VCaP (cell line): Measurements from ENCODE around the gene DOCK4.

Experiments
- H3K27ac ChIP-seq: fragments of 450-650 bp; 2 replicates; pipeline ENCODE4 v1.5.1; 2017
- TF ChIP-seq, protein P1 (sequence below): fragments of 450-650 bp; conservative IDR thresholded peaks from 2 replicates; pipeline ENCODE4 v1.5.1; 2017; ENCODE audit warnings: mild to moderate bottlenecking, moderate library complexity

Gene DOCK4

GRCh38 chr7:111903797-111904196 lies 302.4 kb downstream of the DOCK4 start:
- TF ChIP-seq, protein P1, sequence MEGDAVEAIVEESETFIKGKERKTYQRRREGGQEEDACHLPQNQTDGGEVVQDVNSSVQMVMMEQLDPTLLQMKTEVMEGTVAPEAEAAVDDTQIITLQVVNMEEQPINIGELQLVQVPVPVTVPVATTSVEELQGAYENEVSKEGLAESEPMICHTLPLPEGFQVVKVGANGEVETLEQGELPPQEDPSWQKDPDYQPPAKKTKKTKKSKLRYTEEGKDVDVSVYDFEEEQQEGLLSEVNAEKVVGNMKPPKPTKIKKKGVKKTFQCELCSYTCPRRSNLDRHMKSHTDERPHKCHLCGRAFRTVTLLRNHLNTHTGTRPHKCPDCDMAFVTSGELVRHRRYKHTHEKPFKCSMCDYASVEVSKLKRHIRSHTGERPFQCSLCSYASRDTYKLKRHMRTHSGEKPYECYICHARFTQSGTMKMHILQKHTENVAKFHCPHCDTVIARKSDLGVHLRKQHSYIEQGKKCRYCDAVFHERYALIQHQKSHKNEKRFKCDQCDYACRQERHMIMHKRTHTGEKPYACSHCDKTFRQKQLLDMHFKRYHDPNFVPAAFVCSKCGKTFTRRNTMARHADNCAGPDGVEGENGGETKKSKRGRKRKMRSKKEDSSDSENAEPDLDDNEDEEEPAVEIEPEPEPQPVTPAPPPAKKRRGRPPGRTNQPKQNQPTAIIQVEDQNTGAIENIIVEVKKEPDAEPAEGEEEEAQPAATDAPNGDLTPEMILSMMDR, result no peak
- H3K27ac ChIP-seq, result no peak overlapping the region

DNA sequence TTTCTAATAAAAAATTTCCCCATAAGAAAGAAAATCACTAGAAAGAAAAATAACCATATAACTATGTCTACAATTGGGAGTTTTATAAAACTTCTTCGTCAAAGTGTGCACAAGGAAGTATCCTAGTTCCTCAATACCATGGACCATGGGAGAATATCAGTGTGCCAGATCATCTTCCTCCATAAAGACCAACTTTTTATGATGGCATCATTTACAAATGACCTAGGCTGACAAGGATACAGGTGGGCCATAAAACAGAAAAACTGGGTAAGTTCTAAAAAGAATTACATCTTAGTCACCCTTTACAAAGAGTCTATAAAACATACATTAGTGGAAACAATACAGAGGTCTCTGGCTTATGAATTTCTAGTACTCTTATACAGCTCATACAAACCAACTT lies 303.2 kb downstream of the DOCK4 start:
- no peak overlapping the region for H3K27ac ChIP-seq
- TF ChIP-seq, protein P1, result no peak

GRCh38 chr7:111900283-111900682 lies 305.9 kb downstream of the DOCK4 start:
- TF ChIP-seq, protein P1, result no peak
- H3K27ac ChIP-seq, result no peak overlapping the region

GRCh38 chr7:111895049-111895448 lies 311.1 kb downstream of the DOCK4 start:
- H3K27ac ChIP-seq, result no peak overlapping the region
- TF ChIP-seq, protein P1, result no peak

GRCh38 chr7:111894518-111894917 lies 311.7 kb downstream of the DOCK4 start:
- TF ChIP-seq, protein P1, result no peak
- no peak overlapping the region for H3K27ac ChIP-seq

GRCh38 chr7:111893190-111893589 lies 313.0 kb downstream of the DOCK4 start:
- no peak overlapping the region for H3K27ac ChIP-seq
- TF ChIP-seq, protein P1, result no peak

DNA sequence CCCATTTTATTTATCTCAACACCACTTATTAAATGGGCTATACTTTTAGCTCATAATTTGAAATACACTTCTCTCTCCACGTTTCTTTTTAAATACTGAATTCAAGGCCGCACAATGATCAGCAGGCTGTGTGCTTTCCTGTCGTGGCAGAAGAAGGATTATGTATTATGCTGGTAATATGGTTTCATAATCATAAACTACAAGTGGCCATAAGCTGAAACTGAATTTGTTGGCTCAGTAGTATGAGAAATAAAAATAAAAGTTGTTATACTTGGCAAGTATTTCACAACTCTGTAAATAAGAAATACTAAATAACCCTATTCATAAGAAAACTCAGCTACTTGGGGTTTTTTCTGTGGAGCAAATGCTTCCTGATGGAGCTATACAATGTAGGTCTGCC lies 313.6 kb downstream of the DOCK4 start:
- TF ChIP-seq, protein P1, result no peak
- no peak overlapping the region for H3K27ac ChIP-seq

DNA sequence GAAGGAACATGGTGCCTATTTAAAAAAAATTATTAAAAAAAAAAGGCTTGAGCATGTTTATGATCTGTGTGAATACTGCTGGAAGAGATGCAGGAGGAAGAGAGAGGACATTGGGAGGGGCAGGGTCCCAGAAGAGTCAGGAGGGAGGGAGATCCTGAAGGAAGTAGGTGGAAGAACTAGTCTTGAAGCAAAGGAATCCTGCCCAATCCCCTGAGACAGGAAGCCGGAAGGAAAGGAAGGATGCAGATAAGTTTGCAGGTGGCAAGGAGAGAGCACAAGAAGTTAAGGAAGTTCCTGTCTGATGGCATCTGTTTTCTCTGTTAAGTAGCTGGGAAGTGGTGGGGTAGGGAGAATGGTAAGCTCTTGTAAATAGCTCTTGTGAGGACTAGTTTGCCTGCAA lies 318.5 kb downstream of the DOCK4 start:
- TF ChIP-seq, protein P1, result no peak
- no peak overlapping the region for H3K27ac ChIP-seq
